Measurements from ENCODE around the gene NAXE. TPM values are rescaled to one million over a fixed set of nuclear protein-coding genes. Genes with fewer than 3 reads are reported as not detected.
A peak's percentile ranks its signal among the peaks of the same experiment; 100 is the strongest.

The NAXE gene
- total RNA-seq, 2 donors from 2014 or later = 48.3 to 57.3 TPM

DNA sequence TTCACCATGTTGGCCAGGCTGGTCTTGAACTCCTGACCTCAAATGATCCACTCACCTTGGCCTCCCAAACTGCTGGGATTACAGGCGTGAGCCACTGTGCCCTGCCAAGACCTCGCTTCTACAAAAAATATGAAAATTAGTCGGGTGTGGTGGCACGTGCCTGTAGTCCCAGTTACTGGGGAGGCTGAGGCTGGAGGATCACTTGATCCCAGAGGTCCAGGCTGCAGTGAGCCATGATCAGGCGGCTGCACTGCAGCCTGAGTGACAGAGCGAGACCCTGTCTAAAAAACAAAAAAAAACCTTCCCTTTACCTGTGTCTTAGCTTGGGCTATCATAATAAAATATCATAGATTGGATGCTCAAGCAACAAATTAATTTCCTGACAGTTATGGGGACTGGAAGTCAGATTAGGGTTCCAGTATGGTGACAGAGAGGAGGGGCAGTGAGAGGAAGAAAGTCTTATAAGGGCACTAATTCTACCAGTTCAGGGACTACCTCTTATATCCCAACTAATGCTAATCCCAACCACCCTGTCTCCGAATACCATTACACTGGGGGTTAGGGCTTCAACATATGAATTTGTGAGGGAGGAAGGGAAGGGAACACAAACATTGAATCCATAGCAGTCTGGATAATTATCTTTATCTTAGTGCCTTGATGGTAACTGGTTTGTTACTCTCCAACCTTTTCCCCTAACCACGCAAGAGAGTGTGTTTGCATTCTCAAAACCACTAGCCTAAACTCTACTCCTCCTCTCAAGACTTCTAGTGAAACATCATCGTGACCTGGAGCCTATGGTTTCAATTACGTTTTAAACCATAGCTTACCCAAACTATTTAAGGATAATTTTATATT lies 1.0 kb upstream of the NAXE start:
- Mint-ChIP-seq H3K27ac (peak overlapping the region; percentile 92), H3K36me3 (ENCODE audit: insufficient read depth in 2 of 2) (peaks cover 4 to 7% of the 10 kb centered on the region in 2 donors)
- no peak for DNase-seq

DNA sequence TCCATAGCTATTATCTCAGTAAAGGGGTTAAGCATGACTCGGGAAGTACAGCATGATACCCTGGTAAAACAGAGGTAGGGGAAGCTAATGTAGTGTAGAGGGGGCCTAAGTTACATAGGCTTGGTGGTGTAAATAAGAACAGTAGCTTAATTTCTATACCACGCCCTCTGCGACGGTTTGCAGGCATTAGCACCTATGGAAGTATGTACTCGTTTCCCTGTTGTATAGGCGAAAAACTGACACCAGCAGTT lies 470 bp upstream of the NAXE start:
- ATAC-seq (replicated peaks in 1 of 2) = peak in 1 of 2 donors; percentile 11
- no peaks in the 10 kb centered on the region for H3K27me3 Mint-ChIP-seq (ENCODE audit: low read depth)
- peaks cover 24% of the 10 kb centered on the region for H3K4me1 Mint-ChIP-seq (ENCODE audit: low read depth)
- H3K4me3 Mint-ChIP-seq = peak overlapping the region; percentile 83 to 87
- DNase-seq = no peak
- H3K9me3 Mint-ChIP-seq = no peaks in the 10 kb centered on the region
- H3K36me3 Mint-ChIP-seq (ENCODE audit: insufficient read depth in 2 of 2) = peaks cover 4 to 7% of the 10 kb centered on the region in 2 donors
- H3K27ac Mint-ChIP-seq = peak overlapping the region; percentile 92

More for the DNA sequence above, 1.0 kb upstream of the NAXE start:
- Mint-ChIP-seq H3K4me3 (peak overlapping the region; percentile 83 to 87), H3K27me3 (ENCODE audit: low read depth) (no peaks in the 10 kb centered on the region), H3K4me1 (ENCODE audit: low read depth) (peaks cover 24% of the 10 kb centered on the region), H3K9me3 (no peaks in the 10 kb centered on the region)
- ATAC-seq (replicated peaks in 1 of 2) = no peak

DNA sequence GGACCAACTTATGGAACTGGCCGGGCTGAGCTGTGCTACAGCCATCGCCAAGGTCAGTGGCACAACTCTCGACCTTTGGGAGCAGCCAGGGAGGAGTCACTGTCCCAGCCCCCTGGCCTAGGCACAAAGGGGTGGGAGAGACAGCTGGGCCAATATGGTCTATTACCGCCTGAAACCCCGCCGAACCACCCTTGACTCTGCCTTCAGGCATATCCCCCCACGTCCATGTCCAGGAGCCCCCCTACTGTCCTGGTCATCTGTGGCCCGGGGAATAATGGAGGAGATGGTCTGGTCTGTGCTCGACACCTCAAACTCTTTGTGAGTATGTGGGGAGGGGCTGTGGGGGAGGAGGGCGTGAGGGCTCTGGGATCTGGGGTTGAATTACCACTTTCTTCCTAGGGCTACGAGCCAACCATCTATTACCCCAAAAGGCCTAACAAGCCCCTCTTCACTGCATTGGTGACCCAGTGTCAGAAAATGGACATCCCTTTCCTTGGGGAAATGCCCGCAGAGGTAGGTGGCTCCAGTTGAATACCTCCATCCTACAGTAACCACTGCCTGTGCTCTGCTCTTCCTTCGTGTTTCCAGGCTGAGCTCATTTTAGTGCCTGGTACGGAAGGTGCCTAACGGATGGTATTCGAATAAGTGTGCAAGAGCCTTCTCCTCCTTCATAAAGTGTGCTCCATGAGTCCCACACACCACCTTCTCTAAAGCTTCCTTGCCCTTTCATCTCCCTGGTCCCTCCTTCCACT lies 758 bp downstream of the NAXE start:
- H3K27ac Mint-ChIP-seq = peak overlapping the region; percentile 31
- H3K9me3 Mint-ChIP-seq = no peaks in the 10 kb centered on the region
- no peak for ATAC-seq (replicated peaks in 1 of 2)

DNA sequence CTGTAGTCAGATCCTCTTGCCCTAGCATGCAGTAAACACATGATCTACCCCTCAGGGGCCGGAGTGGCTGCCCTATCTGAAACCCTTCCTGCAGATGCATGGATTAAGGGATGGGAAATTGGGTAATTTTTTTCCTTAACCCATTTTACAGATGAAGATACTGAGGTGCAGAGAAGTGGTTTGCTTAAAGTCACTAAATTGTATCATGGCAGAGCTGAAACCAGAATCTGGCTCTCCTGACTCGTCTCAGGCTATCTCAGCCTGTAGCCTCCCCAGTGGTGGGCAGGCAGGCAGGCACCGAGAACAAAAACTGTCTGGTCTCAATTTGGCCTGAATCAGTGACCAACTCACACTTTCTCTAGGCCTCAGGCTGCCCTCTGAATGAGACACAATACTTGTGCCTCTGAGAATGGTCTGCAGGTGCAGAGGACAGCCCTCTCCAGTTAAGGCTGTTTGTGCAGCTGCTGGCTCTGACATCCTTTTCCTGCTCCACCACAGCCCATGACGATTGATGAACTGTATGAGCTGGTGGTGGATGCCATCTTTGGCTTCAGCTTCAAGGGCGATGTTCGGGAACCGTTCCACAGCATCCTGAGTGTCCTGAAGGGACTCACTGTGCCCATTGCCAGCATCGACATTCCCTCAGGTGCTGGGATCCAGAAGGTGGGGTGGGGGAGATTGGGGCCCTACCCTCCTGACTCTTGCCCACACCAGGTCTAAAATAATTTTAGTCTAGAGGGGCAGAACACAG lies 1.5 kb downstream of the NAXE start:
- Mint-ChIP-seq H3K4me3 (peak overlapping the region; percentile 66 to 83), H3K4me1 (ENCODE audit: low read depth) (peaks cover 25% of the 10 kb centered on the region), H3K27ac (peak overlapping the region; percentile 31), H3K9me3 (no peaks in the 10 kb centered on the region), H3K36me3 (ENCODE audit: insufficient read depth in 2 of 2) (peaks cover 4 to 13% of the 10 kb centered on the region in 2 donors), H3K27me3 (ENCODE audit: low read depth) (no peaks in the 10 kb centered on the region)
- no peak for DNase-seq
- no peak for ATAC-seq (replicated peaks in 1 of 2)

More for the DNA sequence above, 758 bp downstream of the NAXE start:
- Mint-ChIP-seq H3K4me1 (ENCODE audit: low read depth) (peaks cover 24% of the 10 kb centered on the region), H3K36me3 (ENCODE audit: insufficient read depth in 2 of 2) (peaks cover 4 to 13% of the 10 kb centered on the region in 2 donors), H3K4me3 (peak overlapping the region; percentile 66 to 83), H3K27me3 (ENCODE audit: low read depth) (no peaks in the 10 kb centered on the region)
- no peak for DNase-seq

DNA sequence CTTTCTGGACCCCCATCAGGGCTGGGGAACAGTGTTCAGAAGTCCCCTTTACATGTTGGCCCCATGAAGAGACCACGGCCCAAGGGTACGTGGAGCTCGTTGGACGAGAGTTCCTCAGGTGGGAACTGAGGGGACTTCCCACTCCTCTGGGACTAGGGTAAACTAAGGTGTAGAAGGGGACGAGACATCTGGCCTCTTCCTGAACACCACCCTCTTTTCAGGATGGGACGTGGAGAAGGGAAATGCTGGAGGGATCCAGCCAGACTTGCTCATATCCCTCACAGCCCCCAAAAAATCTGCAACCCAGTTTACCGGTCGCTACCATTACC lies 2.0 kb downstream of the NAXE start:
- no peak for ATAC-seq (replicated peaks in 1 of 2)
- peaks cover 4 to 17% of the 10 kb centered on the region in 2 donors for H3K36me3 Mint-ChIP-seq (ENCODE audit: insufficient read depth in 2 of 2)
- no peaks in the 10 kb centered on the region for H3K27me3 Mint-ChIP-seq (ENCODE audit: low read depth)
- H3K4me3 Mint-ChIP-seq = no peak overlapping the region
- no peak overlapping the region for H3K27ac Mint-ChIP-seq
- DNase-seq = no peak
- H3K4me1 Mint-ChIP-seq (ENCODE audit: low read depth) = peaks cover 30% of the 10 kb centered on the region
- no peaks in the 10 kb centered on the region for H3K9me3 Mint-ChIP-seq

DNA sequence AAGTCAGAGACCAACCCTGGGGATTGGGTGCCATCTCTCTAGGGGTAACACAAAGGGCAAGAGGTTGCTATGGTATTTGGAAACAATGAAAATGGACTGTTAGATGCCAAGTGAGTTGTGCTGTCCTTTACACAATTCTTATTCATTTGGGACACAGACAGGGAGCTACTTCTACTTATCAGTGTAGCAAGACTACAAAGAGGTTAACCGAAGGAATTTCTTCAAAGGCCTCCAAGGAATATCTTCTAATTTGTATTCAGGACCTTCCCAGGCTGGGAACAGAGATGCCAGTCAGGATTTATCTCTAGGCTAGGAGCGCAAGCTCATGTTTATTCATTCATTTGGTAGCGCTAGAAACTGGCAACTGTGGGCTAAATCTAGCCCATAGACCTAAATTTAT lies 2.6 kb downstream of the NAXE start:
- Mint-ChIP-seq H3K27ac (peak overlapping the region; percentile 4), H3K36me3 (ENCODE audit: insufficient read depth in 2 of 2) (peaks cover 4 to 19% of the 10 kb centered on the region in 2 donors)

DNA sequence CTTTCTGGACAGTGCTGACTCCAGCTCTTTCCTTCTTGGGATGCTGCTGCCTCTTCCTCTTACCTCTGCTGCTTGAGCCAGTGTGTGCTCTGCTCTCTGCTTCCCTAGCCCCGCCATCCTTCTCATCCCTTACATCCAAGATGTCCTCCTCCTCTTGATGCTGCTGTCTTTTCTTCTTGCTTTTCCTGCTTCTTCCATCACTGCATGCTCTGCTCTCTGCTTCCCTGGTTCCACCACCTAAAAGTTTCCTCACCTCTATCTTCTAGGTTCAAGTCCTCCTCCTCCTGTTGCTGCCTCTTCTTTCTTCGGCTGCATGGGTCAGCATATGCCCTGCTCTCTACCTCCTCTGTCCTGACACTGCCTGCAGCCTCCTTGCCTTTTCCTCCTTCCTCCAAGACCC lies 3.4 kb downstream of the NAXE start:
- ATAC-seq (replicated peaks in 1 of 2) (no peak), DNase-seq (no peak)
- peaks cover 4 to 19% of the 10 kb centered on the region in 2 donors for H3K36me3 Mint-ChIP-seq (ENCODE audit: insufficient read depth in 2 of 2)
- H3K4me3 Mint-ChIP-seq = no peak overlapping the region
- peak overlapping the region; percentile 23 for H3K27ac Mint-ChIP-seq
- no peaks in the 10 kb centered on the region for H3K27me3 Mint-ChIP-seq (ENCODE audit: low read depth)
- H3K9me3 Mint-ChIP-seq = no peaks in the 10 kb centered on the region
- peaks cover 44% of the 10 kb centered on the region for H3K4me1 Mint-ChIP-seq (ENCODE audit: low read depth)

More for the DNA sequence above, 2.6 kb downstream of the NAXE start:
- Mint-ChIP-seq H3K27me3 (ENCODE audit: low read depth) (no peaks in the 10 kb centered on the region), H3K4me3 (no peak overlapping the region), H3K9me3 (no peaks in the 10 kb centered on the region), H3K4me1 (ENCODE audit: low read depth) (peaks cover 35% of the 10 kb centered on the region)
- DNase-seq (no peak), ATAC-seq (replicated peaks in 1 of 2) (no peak)

DNA sequence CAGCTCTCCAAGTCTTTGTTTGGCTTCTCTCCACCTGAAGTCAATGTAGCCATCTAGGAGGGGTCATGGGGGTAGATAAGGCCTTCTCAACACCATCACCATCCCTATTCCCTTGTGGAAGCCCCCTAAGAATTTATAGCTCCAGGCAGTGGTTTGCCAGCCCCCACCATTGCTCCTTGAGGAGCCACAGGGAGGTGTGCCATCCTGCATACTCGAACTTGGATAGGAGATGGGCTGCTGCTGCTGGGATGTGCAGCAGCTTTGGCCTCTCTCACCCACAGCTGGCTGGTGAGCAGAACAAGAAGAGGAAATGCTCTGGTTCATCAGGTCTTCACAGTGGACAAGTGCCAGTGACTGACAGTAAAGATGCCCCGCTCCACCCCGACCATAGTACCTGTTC lies 4.8 kb downstream of the NAXE start:
- H3K27me3 Mint-ChIP-seq (ENCODE audit: low read depth) = no peaks in the 10 kb centered on the region
- H3K4me3 Mint-ChIP-seq = no peak overlapping the region
- peaks cover 43% of the 10 kb centered on the region for H3K4me1 Mint-ChIP-seq (ENCODE audit: low read depth)
- no peak for ATAC-seq (replicated peaks in 1 of 2)
- peaks cover 4 to 22% of the 10 kb centered on the region in 2 donors for H3K36me3 Mint-ChIP-seq (ENCODE audit: insufficient read depth in 2 of 2)
- peak overlapping the region; percentile 31 for H3K27ac Mint-ChIP-seq
- DNase-seq = no peak
- no peaks in the 10 kb centered on the region for H3K9me3 Mint-ChIP-seq

DNA sequence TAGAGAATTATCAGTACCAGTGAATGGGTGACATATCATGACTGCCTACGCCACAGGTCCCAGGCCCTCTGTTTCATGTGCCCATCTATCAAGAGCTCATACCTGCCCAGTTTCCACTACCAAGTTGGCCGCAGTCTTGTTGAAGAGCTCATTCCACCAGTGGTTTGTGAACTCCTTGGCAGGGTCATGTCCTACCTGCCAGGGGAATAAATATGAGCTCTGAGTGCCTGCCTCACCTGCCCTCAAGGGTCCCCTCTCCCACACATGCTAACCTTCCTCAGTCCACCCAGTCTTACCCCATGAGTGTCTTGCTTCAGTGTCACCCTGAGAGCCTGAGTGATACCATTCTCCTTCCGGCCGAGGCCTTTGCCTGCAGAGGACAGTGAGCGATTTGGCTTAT lies 6.5 kb downstream of the NAXE start:
- Mint-ChIP-seq H3K9me3 (no peaks in the 10 kb centered on the region), H3K27ac (peak overlapping the region; percentile 13), H3K4me1 (ENCODE audit: low read depth) (peaks cover 47% of the 10 kb centered on the region), H3K36me3 (ENCODE audit: insufficient read depth in 2 of 2) (peaks cover 4 to 22% of the 10 kb centered on the region in 2 donors), H3K4me3 (no peak overlapping the region), H3K27me3 (ENCODE audit: low read depth) (no peaks in the 10 kb centered on the region)
- no peak for DNase-seq
- ATAC-seq (replicated peaks in 1 of 2) = no peak

DNA sequence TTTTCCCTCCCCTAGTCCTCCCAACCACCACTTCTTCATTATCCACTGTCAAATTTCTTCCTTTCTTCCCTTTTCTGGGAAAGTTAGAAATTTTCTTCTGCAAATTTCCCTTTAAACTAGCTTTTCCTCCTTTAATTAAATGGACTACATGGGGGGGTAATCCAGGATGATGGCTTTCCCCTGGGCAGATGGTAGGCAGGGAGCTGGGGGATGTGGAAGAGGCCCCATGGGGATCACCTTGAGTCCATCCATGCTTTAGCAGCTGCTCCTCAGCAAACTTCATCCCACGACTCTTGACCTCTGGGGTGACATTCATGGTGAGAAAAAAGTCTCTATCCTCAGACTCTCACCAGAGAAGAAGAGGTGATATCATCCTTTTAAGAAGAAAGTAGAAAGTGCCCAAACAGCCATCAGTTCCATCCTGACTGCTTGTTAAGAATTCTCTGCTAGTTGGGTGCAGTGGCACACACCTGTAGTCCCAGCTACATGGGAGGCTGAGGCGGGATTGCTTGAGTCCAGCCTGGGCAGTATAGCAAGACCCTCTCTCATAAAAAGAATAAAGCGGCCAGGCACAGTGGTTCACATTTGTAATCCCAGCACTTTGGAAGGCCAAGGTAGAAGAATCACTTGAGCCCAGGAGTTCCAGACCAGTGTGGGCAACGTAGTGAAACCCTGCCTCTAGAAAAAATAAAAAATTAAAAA lies 7.3 kb downstream of the NAXE start:
- H3K9me3 Mint-ChIP-seq = no peaks in the 10 kb centered on the region
- DNase-seq = no peak
- H3K4me3 Mint-ChIP-seq = no peak overlapping the region
- H3K27me3 Mint-ChIP-seq (ENCODE audit: low read depth) = no peaks in the 10 kb centered on the region
- ATAC-seq (replicated peaks in 1 of 2) = no peak
- peaks cover 48% of the 10 kb centered on the region for H3K4me1 Mint-ChIP-seq (ENCODE audit: low read depth)
- peaks cover 4 to 22% of the 10 kb centered on the region in 2 donors for H3K36me3 Mint-ChIP-seq (ENCODE audit: insufficient read depth in 2 of 2)
- peak overlapping the region; percentile 52 for H3K27ac Mint-ChIP-seq

DNA sequence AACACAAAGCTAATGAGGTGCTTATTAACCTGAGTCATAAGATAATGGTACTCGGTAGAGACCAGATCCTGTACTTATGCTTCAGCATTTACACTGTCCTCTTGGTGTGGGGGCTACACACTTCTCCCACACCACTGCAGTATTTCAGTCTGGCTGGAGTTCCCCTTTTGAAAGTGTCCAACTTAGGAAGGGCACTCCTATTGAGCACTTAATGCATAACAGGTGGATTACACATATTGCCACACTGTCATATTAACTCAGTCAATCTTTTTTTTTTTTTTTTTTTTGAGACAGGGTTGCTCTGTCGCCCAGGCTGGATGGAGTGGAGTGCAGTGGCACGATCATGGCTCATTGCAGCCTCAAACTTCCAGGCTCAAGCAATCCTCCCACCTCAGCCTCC lies 8.2 kb downstream of the NAXE start:
- Mint-ChIP-seq H3K27me3 (ENCODE audit: low read depth) (no peaks in the 10 kb centered on the region), H3K4me1 (ENCODE audit: low read depth) (peaks cover 45% of the 10 kb centered on the region), H3K27ac (peak overlapping the region; percentile 19), H3K9me3 (no peaks in the 10 kb centered on the region), H3K36me3 (ENCODE audit: insufficient read depth in 2 of 2) (peaks cover 3 to 22% of the 10 kb centered on the region in 2 donors), H3K4me3 (peak overlapping the region; percentile 87 to 90)
- ATAC-seq (replicated peaks in 1 of 2) (peak; percentile 62 to 68), DNase-seq (no peak)

DNA sequence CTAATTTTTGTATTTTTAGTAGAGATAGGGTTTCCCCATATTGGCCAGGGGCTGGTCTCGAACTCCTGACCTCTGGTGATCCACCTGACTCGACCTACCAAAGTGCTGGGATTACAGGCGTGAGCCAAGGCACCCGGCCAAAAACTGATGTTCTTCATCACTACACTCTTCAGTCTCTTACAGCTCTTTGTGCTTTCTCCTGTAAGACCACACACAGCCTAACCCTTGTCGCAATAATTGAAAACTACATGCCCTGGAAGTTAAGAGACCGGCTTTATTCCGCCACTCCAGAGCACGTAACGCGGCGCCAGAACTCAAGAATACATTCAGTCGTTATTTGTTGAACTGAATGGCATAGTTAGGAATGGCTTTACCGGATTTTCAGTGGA lies 9.2 kb downstream of the NAXE start:
- DNase-seq = no peak

More for the DNA sequence above, 9.2 kb downstream of the NAXE start:
- Mint-ChIP-seq H3K4me1 (ENCODE audit: low read depth) (peaks cover 42% of the 10 kb centered on the region), H3K36me3 (ENCODE audit: insufficient read depth in 2 of 2) (peaks cover 0 to 15% of the 10 kb centered on the region in 2 donors), H3K9me3 (no peaks in the 10 kb centered on the region), H3K4me3 (peak overlapping the region; percentile 87 to 90), H3K27ac (peak overlapping the region; percentile 90), H3K27me3 (ENCODE audit: low read depth) (no peaks in the 10 kb centered on the region)
- peak; percentile 1 to 4 for ATAC-seq (replicated peaks in 1 of 2)
